GM20431 (cell line): ENCODE measurements around the gene TEX2.
"Not testable (repeated sequence)": the region's sequence is repeated elsewhere in the genome, so short reads cannot be mapped to it uniquely, and the experiment has no call there.

ENCODE experiments used
- in situ Hi-C: fragments of 300-500 bp; cut with MseI, MboI; formaldehyde crosslinking; loops from one replicate; pipeline ENCODE4 v1.15.0; 2020; ENCODE audit warnings: low sequenced_read_pairs; ENCODE audit not compliant: unreplicated experiment

Gene TEX2

DNA sequence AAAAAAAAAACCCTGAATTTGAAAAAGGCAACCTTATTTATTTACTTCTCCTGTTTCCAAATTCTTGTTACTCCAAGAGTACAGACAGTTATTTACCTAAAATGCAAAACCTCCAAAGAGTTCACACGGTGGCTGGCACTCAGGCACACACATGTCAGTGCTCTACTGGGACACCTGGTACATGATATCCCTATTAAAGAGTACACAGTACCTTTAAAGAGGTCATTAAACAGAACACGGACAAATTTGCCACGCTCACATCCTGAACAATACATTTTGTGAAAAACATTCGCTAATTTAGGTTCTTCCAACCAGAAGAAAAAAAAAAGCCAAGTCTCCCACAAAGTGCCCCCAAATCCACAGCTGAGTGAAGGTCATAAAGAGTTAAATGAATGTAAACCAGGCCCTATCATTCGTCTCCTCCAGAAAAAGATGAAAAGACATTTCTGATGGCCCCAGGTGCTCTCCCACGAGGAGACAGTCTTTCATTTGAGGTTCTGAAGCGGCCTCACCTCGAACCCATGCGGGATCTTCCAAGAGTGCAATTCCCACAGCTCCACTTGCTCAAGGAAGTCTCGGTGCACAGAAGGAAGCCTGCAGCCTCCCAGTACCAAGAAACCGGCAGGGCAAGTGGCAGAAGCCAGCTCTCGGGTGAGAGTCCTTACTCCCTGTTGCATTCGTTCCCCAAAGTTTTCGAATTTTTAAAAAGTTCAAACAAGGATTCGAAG is 134.1 kb downstream of the TEX2 start:
- in situ Hi-C loops = no loop called here

DNA sequence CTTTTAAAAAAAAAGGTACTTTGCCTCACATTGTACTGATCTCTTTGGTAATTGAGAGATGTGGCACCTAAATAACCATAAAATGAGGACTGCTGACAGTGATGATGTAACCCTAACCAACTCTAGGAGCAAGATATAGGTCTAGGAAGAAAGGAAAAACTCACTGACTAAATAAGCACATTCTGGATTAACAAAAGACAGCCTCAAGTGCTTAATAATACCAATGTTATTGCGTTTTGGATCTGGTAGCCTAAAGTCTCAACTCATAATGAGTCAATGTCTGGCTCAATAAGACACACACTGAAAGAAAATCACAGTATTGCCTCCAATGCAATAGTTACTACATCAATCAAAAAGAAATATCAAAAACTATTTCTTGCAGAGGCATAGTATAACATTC is 136.1 kb downstream of the TEX2 start:
- in situ Hi-C loops = no loop called here

DNA sequence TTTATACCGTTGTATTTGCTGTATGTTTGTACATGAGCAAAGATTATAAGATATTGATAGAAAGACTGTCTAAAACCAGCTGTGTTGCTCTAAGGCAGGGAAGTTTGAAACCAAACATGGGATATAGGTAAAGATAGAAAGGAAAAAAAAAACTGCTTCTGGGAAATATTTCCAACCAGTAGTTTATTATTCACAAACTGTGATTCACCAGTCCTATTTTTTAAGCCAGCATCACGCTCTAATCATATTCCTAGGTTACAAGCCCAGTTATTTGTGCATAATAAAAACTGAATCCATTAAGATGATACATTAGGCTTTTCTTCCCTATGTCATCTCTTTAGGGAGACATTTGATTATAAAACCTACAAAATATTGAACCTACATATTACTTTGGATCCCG is 137.1 kb downstream of the TEX2 start:
- in situ Hi-C loops = no loop called here

DNA sequence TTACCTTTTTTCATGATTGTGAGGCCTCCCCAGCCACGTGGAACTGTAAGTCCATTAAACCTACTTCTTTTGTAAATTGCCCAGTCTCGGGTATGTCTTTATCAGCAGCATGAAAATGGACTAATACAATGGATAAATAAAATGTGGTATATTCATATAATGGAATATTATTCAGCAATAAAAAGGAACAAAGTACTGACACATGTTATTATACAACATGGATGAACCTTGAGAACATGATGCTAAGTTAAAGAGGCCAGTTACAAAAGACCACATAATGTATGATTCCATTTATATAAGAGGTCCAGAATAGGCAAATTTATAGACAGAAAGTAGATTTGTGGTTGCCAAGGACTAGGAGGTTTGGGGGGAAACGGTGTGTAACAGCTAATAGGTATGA is 138.5 kb downstream of the TEX2 start:
- in situ Hi-C loops = no loop called here

DNA sequence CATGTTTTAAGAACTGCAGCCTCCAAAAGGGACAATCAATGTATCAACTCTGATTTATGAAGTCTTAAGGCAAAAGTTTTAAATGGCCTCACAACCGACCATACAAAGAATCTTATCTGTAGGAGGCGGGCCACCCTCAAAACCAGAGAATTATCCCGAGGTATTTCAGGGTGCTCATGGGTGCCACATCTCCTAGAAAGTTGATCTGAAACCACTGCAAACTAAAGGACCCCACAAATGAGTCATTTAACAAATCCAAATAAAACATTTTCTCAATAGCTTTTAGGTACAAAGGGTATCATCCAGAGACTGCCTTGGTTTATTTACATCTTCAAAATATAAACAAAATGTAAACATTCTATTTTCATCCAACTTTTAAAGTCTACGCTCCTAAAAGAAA is 139.9 kb downstream of the TEX2 start:
- in situ Hi-C loops = no loop called here

DNA sequence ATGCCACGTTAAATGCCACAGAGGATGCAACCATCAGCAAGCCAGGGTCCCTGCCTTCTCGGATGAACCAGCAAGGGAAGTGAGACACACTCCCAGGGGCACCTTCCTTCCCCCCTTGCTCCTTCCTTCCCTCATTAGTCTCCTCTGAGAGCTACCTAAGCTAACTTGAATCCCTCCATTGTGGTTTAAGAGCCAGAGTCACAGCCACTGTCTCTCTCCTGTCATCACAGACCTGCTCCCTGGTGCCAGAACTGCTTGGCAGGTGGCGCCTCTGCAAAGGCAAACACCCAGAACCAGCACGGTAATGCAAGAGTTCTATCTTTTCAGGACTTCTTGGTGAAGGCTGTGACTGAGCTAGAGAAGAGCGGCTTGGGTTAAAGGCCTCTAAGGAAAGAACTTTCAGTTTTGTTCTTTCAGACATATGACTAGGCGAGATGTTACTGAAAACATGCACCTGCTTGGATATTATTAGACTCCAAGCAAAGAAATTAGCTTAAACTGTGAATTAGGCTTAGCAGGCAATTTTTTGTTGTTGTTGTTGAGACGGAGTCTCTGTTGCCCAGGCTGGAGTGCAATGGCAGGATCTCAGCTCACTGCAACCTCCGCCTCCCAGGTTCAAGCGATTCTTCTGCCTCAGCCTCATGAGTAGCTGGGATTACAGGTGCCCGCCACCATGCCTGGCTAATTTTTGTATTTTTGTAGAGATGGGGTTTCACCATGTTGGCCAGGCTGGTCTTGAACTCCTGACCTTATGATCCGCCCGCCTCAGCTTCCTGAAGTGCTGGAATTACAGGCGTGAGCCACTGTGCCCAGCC is 141.9 kb downstream of the TEX2 start:
- in situ Hi-C loops = not testable (repeated sequence)

DNA sequence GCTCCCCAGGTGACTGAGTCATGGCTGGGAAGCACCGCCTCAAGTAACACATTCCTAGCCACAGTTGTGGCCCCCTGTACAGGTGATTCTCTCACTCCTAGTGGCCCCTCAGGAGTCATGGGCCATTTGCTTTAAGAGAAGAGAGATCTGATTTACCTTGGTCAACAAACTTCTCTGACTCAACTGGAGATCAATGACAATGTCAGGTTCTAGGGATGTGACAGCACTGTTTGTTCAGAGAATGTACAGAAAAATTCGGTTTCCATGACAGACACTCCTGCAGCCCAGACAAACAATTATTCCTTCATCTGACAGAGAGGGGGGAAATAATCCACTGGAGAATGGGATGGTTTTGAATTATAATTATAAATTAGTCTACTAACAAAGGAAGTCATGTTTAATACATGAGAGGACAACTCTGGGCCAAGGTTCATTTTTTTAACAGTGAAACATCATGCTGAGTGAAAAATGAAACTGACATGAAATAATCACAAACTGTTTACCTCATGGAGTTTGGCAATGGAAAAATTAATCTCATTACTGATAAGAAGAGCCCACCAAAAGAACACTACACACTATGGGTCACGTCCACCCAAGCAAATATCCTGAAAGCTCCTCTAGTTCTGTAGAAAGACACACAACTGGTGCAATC is 142.8 kb downstream of the TEX2 start:
- in situ Hi-C loops = no loop called here

DNA sequence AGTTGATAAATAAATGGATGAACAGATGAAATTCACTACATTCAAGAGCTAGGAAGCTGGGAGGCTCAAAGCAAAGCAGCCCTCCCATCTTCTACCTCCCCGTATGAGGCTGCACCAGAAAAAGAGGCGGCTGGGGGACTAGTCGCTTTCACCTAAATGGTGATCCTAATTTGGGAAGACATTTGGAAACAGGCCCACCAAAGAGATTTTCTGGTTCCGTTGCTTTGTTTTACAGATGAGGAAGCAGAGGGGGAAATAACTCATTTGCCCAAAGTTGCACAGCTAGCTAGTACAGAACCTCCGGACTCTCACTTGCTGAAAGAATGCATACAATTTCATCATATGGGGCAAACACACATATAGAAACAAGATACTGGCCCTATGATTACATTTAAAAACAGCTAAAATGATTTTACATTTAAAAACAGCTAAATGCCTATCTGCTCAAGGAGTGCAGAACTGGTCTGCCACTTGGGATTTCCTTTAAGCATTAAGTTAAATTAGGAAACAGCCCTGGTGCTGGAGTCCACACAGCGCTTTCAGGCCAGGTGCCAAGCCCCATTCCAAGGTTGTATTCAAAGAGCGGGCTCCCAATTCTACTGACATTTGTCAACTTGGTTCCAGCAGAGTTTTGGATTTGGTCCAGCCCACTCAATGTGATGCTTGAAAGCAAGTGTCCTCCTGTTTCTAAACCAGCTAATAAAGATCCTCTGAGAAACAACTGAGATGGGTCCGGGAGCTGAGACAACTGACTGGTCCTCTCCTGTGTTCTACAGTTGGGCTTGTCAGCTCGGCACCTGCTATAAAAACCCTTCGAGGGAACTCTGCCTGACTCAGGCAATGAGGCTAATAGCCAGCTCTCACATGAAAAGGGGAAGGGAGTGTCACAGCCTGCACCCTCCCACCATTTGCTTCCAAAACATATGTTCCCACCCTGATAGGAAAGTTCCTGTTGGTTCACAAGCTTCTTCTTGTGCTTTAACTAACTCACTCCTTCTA is 144.8 kb downstream of the TEX2 start:
- in situ Hi-C loops = no loop called here

DNA sequence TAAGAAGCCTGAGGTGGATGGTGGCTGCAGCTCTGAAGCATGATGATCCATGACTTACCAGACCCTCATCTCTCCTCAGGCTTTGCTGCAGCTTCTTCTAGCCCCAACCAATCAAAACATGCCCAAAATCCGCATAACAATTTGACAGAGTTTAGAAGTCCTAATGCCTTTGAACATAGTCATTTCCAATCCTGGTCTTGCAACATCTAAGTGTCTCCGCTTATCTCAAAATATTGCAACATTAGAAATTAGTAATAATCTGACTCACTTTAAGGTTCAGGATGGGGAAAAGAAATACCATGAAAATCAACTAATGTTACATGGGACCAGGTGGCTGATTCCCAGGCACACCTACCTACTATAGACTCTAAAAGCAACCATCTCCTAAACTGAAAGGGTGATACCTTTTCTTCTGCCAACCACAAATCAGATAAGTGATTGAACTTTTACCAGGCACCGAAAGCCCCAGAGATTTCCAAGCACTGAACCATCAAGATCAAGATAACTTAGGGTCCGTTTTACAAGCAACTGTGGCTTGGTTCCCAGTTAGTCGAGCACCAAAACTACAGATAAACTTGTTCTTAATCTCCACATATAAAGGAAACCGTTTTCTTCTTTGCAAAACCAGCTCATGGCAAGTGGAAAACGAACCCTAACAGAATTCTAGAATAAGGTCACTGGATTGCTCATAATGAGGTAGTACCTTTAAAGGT is 147.1 kb downstream of the TEX2 start:
- in situ Hi-C loops = no loop called here

DNA sequence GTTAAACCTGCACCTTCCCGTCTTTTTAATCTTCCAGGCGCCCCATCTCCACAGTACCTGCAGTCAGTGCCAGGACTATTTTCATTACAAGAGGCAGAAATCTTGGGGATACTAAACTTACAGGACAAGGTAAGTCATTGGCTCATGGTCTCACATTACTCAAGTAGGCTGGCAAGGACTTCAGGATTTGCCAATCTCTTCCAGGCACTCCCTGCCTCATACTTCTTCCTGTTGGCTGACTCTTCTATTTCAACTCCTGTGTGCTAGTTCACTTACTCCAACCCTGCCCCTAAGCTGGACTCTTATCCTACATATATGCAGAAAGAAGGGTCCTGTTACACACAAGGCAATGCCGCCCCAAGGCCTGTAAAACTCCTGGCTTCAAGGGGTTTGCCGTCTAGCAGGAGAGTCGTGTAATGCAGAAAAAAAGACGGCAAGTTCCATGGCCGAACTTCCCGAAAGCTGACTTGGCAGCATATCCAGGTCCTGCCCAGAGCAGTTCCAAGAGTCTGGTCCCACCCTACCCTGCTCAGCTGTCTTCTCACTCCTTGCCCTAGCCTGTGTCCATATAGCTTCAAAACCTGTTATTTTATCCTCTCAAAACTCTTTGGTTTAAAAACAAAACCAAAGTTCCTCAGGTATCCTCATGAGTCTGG is 147.9 kb downstream of the TEX2 start:
- in situ Hi-C loops = no loop called here

DNA sequence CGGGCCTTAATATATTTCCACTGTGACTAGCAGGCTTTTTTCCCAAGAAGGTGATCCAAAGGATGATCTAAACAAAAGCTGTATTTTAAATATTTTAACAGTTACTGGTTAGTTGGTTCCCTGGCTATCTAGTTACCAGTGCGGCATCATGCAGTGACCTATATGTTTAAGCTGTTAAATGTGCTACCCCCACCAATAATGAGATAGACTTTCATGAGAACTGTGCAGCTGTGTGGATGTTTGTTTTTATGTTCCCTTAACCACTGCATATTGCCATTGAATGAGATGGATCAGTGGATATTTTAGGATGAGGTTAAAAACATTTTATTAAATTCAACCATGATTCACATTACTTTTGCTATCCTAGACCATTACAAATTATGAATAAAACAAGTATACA is 150.1 kb downstream of the TEX2 start:
- in situ Hi-C loops = no loop called here

DNA sequence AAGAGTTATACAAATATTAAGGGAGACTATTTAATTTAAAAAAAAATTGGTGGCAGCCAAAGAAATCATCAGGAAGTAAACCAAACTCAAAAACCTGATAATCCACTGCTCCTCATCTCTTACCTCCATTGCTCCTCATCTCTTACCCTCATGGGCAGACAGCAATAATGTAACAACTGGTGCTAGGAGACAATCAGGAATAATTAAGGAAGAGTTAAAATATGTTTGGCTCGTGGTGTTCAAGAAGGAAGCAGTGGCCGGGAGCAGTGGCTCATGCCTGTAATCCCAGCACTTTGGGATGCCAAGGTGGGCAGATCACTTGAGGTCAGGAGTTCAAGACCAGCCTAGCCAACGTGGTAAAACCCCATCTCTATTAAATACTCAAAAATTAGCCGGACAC is 151.2 kb downstream of the TEX2 start:
- in situ Hi-C loops = no loop called here

DNA sequence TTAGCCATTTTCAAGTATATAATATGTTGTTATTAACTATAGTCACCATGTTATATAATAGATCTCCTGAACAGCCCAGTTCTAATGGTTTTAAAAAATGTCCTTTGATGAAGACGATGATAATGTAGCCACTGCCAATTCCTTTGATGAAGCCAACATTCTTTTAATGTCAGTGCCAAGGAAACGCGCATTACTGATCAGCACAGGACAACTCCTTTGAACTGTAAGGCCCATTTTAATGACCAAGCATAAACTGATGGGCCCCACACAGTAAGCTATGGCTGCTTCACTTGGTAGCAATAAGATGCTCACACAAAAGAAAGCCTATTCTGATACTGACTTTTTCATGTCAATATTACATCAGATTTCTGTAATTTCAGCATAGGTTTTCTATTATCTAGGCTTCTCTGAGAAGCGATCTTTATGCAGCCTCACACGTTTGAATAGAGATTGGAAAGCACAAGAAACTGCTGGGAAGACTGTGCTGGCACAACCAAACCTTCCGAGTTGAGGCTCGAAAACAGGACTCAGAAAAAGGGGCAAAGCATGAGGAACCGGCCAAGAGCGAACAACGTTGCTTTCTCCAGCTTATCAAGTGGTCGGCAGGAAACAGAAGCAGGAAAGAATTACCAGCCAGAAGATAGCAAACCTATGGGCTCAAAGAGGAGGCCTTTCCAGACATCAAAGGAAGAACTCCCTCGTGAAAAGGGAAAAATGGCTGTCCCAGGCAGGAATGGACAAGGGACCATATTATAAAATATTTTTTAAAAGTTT is 152.5 kb downstream of the TEX2 start:
- in situ Hi-C loops = no loop called here

DNA sequence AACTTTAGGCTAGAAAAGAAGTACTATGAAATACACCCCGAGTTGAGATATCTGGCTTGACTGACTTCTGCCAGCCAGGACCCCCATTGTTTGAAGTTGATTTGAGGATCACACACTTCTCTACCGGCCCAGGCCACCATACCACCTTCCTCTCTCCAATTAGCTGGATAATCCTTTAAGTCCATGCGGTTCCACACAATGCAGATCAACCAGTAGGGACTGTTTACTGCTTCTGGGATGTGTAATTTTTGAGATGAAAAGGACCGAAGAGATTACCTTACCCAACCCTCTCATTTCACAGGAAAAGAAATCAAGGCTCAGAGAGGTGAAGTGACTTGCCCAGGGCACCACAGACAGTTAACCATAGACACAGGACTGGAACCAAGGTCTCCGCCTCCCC is 153.7 kb downstream of the TEX2 start:
- in situ Hi-C loops = no loop called here

DNA sequence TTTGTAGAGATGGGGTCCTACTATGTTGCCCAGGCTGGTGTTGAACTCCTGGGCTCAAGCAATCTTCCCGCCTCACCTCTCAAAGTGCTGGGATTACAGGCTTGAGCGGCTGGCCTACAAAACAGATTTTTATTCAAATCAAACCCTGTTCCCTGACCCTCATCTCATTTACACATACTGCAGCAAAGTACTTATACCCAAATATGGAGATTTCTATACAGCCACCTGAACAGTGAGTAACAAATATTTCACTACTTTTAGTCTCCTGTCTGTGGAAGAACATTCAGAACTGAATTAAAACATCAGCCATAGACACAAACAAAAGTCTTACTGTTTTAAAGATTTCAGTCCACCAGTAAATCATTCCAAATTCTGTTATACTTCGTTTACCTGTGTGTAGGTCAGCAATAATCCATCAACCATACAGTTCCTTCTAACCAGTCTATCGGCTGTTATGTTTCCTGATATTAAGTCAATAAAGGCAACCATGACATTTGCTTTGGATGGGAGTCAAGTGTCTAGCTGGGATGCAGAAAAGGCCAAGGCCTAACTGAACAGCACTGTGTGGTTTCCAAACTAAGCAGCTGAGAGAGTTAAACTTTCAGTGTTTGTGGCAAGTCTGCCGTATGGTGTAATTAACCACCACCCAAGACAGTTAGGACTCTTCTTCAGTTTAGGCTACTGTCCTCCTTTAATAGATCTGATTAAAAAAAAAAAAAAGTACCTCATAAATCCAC is 155.4 kb downstream of the TEX2 start:
- in situ Hi-C loops = no loop called here

DNA sequence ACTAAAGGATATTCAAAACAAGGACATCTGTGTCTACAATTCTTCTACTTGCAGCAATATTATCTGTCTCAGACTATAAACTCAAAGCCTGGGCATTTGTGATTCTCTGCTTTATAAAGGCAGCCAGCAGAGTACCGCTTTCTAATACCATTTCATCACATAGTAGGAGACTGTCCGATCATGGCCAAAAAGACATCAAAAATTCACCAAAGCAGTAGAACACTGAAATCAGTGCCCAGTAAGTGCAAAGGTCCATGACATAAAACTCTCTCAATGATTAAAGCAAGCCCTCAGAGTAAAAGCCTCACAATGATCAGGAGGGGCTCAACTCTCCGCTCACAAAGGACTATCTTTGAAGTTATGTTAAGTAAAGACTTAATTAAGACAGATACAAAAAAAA is 156.1 kb downstream of the TEX2 start:
- in situ Hi-C loops = no loop called here
